ENCODE results near the gene SHISA7.

DNA sequence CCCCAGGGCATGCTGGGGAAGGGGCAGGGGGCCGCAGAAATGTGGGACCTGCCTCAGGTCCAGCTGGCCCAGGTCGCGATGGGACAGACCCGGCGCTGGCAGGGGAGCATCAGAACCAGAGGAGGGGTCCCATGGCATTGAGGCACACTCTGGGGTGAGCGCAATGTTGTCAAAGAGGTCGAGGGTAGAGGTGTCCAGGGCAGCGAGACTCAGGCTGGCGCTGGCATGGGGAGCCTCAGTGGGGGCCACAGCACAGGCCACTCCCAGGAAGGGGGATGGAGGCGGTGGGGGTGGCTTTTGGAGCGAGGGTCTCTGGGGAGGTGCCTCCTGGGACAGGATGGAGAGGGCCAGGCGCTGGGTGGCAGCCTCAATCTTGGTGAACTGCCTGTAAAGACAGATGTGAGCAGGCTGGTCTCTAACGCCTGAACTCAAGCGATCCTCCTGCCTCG lies 20.5 kb upstream of the SHISA7 start:
- TF ChIP-seq, protein P1, sequence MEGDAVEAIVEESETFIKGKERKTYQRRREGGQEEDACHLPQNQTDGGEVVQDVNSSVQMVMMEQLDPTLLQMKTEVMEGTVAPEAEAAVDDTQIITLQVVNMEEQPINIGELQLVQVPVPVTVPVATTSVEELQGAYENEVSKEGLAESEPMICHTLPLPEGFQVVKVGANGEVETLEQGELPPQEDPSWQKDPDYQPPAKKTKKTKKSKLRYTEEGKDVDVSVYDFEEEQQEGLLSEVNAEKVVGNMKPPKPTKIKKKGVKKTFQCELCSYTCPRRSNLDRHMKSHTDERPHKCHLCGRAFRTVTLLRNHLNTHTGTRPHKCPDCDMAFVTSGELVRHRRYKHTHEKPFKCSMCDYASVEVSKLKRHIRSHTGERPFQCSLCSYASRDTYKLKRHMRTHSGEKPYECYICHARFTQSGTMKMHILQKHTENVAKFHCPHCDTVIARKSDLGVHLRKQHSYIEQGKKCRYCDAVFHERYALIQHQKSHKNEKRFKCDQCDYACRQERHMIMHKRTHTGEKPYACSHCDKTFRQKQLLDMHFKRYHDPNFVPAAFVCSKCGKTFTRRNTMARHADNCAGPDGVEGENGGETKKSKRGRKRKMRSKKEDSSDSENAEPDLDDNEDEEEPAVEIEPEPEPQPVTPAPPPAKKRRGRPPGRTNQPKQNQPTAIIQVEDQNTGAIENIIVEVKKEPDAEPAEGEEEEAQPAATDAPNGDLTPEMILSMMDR (IDR thresholded peaks at IDR 0.05; ENCODE audit: low read length), result no peak
- no peak for TF ChIP-seq EZH2 (IDR thresholded peaks at IDR 0.05; ENCODE audit: borderline replicate concordance, low read length)

Data from OCI-LY1 (cell line).